Stimulated activated CD4-positive, alpha-beta T cell treated with anti-CD3 and anti-CD28 coated beads, TNF-alpha, amount 100 ng/mL, for 24 hours (primary cell): ENCODE data around the gene MRPS22.
"Not testable (repeated sequence)": the region's sequence is repeated elsewhere in the genome, so short reads cannot be mapped to it uniquely, and the experiment has no call there.

Source experiments
- DNase-seq, 3 experiments: peaks; one replicate each; pipeline ENCODE4 v3.0.0-alpha.2; 2020; ENCODE audit warnings: low read depth in 3 of 3

MRPS22 gene

GRCh38 chr3:139312416-139312815 lies 31.4 kb upstream of the MRPS22 start:
- DNase-seq: no peak

- DNase-seq: no peak
These were observed 30.9 kb upstream of the MRPS22 start for GRCh38 chr3:139312959-139313358.

DNA sequence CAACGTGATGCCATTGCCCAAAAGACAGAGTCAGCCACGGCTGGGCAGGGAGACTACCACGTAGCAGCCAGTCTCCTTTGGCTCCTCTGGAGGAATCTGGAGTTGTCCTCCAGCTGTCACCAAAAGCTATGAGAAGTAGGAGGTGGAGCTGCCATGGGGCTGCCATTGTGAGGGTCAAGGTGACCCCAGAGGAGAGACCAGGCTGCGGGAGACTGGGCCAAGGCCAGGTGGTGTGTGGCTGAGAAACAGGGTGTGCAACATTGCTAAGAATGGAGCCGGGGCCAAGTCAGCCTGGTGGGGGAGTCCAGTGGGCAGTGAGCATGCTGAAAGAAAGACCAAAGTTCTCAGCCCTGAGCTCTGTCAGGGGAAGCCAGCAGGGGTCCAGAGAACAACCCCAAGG lies 29.9 kb upstream of the MRPS22 start:
- DNase-seq: no peak

DNA sequence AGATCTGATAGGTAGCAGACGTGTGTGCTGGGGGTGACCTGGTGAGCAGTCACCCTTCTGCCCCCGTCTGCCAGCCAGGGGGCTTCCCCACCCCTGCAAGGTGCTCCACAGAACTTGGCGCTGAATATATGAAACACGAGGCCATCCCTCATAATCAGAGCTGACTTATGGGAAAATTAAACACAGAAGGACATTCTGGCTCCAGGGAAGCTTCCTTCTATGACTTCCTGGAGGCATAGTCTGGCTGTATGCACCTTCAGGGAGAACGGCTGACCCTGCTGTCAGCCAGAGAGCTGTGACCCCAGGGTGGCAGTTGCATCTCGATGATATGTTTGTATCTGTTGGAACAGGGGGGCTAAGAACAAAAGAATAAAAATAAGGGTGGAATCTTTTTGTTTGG lies 26.6 kb upstream of the MRPS22 start:
- DNase-seq: no peak

GRCh38 chr3:139317660-139318430 lies 26.0 kb upstream of the MRPS22 start:
- DNase-seq: no peak

GRCh38 chr3:139318431-139318816 lies 25.4 kb upstream of the MRPS22 start:
- no peak for DNase-seq

DNA sequence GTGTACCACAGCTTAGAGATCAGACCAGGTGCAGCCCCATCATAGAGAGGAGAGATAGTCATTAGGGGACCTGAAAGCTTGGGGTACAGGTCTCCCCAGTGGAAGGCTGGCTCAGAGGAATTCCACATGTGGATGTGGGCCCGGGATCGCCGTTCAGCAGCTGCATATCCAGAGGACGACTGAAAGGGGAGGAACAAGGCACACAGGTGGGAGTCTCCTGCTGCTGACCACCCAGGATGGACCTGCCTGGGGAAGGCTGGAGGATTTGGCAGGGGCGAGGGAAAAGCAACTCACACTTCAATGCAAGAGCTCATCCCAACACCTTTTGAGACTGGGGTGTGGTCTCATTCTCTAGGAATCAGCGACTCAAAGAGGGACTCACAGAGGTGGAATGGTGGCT lies 25.0 kb upstream of the MRPS22 start:
- DNase-seq: no peak

- DNase-seq: no peak
These were observed 24.1 kb upstream of the MRPS22 start for GRCh38 chr3:139319428-139320402.

DNA sequence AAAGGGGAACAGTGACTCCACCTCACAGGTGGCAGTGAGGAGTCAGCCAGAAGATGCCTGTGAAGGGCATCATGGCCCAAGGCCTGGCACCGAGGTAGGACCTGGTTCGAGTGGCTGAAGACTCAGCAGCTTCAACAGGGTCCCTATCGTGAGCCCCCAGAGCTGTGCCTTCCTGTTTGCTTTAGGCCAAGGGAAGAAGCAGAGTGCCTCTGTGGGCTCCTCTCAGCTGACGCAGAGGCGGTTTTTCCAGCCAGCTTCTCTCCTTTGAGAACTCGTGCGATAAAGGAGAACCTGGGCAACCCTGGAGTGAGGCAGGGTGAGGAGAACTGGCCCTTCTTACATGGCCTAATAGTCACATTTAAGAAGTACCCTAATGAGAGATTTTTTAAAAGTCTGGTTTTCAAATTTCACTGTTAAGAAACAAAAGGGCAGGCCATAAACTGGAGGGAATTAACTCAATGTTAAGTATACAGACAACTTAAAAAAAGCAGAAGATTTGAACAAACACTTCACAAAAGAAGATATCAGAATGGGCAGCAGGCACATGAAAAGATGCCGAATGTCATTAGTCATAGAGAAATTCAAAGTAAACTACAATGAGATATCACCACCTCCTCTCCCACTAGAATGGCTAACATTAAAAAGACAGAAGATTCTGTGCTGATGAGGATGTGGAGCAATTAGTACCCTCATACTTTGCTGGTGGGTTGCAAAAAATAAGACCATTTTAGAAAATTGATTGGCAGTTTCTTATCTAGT lies 23.1 kb upstream of the MRPS22 start:
- no peak for DNase-seq

- DNase-seq: no peak
These were observed 21.5 kb upstream of the MRPS22 start for GRCh38 chr3:139322346-139322745.

- DNase-seq: no peak
These were observed 20.7 kb upstream of the MRPS22 start for GRCh38 chr3:139323146-139323545.

GRCh38 chr3:139324456-139324855 lies 19.4 kb upstream of the MRPS22 start:
- DNase-seq: no peak

DNA sequence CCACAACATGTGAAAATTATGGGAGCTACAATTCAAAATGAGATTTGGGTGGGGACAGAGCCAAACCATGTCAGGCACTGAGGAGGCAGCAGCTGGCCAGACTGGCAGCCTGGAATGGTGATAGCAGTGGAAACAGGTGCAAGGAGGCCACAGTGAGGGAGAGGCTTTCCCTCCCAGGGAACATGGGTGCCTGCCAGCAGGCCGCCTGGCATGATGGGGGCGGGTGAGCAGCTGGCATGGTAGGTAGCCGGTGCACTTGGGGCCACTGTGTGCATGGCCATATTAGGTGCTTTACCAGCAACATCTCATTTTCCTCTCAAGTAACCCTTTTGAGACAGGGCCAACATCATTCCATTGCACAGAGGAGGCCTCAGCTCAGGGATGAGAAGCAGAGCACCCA lies 18.3 kb upstream of the MRPS22 start:
- no peak for DNase-seq

DNA sequence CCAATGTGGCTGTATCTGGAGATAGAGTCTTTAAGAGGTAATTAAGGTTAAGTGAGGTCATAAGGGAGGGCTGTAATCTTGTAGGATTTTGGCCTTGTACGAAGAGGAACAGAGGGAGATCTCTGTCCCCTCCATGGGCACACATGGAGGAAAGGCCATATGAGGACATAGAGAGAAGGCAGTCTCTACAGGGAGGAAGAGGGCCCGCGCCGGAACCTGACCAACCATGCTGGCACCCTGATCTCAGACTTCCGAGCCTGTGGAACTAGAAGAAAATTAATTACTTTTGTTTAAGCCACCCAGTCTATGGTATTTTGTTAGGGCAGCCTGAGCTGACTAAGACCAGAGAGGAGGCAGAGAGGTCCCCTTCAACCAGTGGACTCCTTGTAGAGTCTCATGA lies 17.7 kb upstream of the MRPS22 start:
- DNase-seq: no peak

DNA sequence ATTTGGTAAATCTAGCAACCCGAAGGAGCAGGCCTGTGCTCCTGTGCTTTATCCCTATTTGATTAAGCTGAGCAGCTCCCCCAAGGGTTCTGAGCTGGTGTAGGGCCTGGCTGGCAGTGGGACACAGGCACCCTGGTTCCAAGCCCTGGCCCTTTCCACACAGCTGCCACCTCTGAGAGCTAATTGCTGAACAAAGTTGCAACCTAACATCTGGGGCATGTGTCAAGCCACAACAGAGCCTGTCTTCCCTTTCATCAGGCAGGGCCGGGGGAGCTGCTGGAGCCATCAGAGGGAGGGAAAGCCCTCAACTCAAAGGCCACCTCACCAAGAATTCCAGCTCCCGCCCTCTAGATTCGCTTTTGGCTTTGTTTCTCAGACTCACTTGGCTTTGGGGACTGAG lies 17.1 kb upstream of the MRPS22 start:
- no peak for DNase-seq

DNA sequence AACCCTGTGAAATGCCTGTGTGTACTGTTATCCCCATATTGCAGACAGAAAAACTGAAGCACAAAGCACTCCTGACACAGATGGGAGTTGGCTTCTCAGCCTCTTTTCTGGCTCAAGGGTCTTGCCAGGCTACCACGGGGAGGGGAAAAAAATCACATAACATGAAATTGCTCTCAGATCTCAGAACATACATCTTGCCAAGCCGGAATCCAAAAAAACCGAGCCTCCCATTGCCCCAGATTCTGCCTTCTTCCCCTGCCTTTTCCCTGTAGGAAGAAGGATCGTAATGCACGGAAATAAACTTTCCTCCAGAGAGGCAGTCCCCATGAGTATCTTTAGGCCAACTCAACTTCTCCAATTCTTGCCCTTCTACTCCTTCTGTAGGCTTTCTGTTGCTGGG lies 16.6 kb upstream of the MRPS22 start:
- DNase-seq: no peak

- DNase-seq: no peak
These were observed 16.0 kb upstream of the MRPS22 start for GRCh38 chr3:139327861-139328260.

DNA sequence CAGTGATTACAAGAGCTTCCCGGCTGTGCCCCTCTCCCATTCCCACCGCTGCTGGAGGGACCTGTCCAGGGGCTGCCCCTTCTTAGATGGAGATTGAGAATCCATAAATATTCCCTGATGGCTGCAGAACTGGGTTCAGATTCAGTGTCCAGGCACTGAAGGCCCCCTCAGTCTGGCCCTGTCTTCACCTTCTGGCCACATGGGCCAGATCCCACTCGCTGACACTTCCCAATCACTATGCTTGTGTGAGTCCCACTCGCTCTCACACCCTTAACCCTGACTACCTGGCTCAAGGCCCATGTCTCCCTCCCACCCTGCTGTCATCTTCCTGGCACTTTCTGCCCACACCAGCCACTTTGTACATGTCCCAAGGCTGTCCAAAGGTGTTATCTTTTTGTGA lies 15.5 kb upstream of the MRPS22 start:
- no peak for DNase-seq

DNA sequence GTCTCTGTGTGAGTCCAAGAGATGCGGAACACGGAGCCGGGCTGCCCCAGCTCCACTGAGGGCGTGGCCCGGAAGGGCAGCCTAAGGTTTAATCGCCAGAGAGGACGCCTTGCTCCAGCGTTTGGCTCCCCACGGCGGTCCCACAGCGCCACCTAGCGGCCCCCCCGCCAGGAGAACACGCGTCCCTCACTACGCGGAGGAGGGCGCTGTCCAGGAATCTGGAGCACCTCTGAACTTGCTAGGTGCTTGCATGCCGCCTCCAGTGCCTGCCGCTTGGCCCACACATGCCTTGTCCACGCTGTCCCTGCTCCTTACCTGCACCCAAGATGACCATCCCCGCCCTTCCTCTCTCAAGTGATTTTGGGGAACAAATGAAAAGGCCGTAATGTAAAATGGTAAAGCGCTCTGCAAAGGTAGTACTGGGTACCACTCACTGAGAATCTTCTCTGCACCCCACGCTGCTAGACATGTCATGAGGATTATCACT lies 14.4 kb upstream of the MRPS22 start:
- peak; percentile 72 to 88 (median 77) for DNase-seq

DNA sequence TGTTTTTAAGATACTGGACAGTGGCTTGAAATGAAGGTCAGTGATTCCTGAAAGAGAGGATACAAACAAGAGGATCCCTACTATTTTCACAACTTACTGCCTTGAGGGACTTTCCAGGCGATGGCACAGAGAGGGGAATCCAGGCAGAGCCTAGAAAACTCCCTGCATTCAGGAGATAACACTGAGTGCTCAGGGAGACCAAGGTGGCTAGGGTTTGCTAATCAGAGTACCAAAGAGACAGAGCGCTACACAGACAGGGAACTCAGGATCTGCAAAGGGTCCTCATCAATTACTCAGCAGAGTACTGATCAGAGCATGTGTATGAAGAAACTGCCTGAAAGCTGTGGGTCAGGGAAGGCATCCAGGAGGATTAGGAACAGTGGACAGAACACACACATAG lies 11.7 kb upstream of the MRPS22 start:
- no peak for DNase-seq

GRCh38 chr3:139334675-139335074 lies 9.1 kb upstream of the MRPS22 start:
- DNase-seq: not testable (repeated sequence)

GRCh38 chr3:139338405-139338804 lies 5.4 kb upstream of the MRPS22 start:
- DNase-seq: no peak
